ENCODE results near the gene NUMA1.

The NUMA1 gene

GRCh38 chr11:72039031-72039855 lies 41.1 kb downstream of the NUMA1 start:
- ATAC-seq (replicated peaks), result no peak
- Mint-ChIP-seq H3K9me3 (no peaks in the 10 kb centered on the region), H3K36me3 (peaks cover 12 to 21% of the 10 kb centered on the region in 2 donors), H3K27ac (no peak overlapping the region), H3K4me3 (no peak overlapping the region), H3K27me3 (no peaks in the 10 kb centered on the region), H3K4me1 (peaks cover 16 to 25% of the 10 kb centered on the region in 2 donors)
- DNase-seq, result no peak

DNA sequence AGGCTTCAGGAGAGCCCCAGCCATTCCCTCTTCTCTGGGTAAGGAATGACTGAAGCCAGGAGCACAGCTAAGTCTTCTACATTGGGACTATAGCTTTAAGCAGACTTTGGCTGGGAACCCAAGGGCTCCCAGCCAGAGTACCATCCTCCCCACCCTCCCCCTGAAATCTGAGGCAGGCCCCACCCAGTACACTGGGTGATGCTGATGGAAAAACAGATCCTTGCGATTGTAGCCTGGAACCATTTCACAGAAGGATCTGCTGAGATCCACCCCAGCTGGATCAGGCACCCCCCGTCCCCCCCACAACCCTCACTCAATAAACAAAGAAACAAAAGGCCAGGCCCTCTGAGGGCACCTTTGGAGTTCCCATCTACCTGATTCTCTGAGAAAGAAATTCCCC lies 41.9 kb downstream of the NUMA1 start:
- DNase-seq, result no peak
- peaks cover 12 to 21% of the 10 kb centered on the region in 2 donors for H3K36me3 Mint-ChIP-seq
- H3K4me3 Mint-ChIP-seq, result no peak overlapping the region
- H3K27me3 Mint-ChIP-seq, result no peaks in the 10 kb centered on the region
- H3K4me1 Mint-ChIP-seq, result peaks cover 16 to 25% of the 10 kb centered on the region in 2 donors
- no peaks in the 10 kb centered on the region for H3K9me3 Mint-ChIP-seq
- ATAC-seq (replicated peaks), result no peak
- H3K27ac Mint-ChIP-seq, result no peak overlapping the region

GRCh38 chr11:72037554-72038311 lies 42.6 kb downstream of the NUMA1 start:
- Mint-ChIP-seq H3K27ac (no peak overlapping the region), H3K9me3 (no peaks in the 10 kb centered on the region), H3K4me1 (peaks cover 21 to 24% of the 10 kb centered on the region in 2 donors), H3K27me3 (no peaks in the 10 kb centered on the region), H3K36me3 (peaks cover 12 to 17% of the 10 kb centered on the region in 2 donors), H3K4me3 (no peak overlapping the region)
- DNase-seq (no peak), ATAC-seq (replicated peaks) (no peak)

GRCh38 chr11:72036687-72037086 lies 43.7 kb downstream of the NUMA1 start:
- H3K36me3 Mint-ChIP-seq, result peaks cover 12 to 17% of the 10 kb centered on the region in 2 donors
- H3K27ac Mint-ChIP-seq, result peak overlapping the region; percentile 52
- peak overlapping the region in 1 of 2 donors; percentile 8 for H3K4me3 Mint-ChIP-seq
- no peaks in the 10 kb centered on the region for H3K9me3 Mint-ChIP-seq
- H3K4me1 Mint-ChIP-seq, result peaks cover 15 to 21% of the 10 kb centered on the region in 2 donors
- ATAC-seq (replicated peaks) (no peak), DNase-seq (no peak)
- no peaks in the 10 kb centered on the region for H3K27me3 Mint-ChIP-seq

DNA sequence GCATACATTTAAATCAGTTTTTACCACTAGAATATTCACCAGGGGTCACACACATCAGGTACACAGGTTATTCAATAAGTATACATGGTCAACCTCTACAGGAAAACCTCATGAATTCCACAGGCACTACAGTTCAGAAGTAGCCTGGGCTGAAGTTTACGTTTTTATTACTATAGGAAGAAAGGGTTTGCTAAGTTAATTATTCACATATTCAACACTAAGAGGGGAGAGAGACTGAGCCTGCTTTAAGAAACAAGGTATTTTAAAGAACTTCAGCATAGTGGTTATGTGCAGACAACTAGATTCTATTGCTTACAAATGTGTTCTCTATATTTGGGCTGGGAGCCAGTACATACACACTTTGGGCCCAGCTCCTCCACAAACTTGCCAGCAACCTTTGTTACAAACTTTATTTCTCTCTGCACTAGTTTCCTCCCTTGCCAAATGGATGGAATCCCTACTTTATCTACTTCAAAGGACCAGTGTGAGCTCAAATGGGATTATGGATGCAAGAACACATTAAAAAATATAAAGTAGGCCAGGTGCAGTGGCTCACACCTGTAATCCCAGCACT lies 49.8 kb downstream of the NUMA1 start:
- H3K27ac Mint-ChIP-seq, result peak overlapping the region; percentile 59
- H3K4me1 Mint-ChIP-seq, result peaks cover 16 to 44% of the 10 kb centered on the region in 2 donors
- H3K9me3 Mint-ChIP-seq, result no peaks in the 10 kb centered on the region
- no peaks in the 10 kb centered on the region for H3K27me3 Mint-ChIP-seq
- no peak overlapping the region for H3K4me3 Mint-ChIP-seq
- ATAC-seq (replicated peaks) (no peak), DNase-seq (no peak)
- H3K36me3 Mint-ChIP-seq, result peaks cover 21 to 25% of the 10 kb centered on the region in 2 donors

GRCh38 chr11:72026090-72026489 lies 54.3 kb downstream of the NUMA1 start:
- Mint-ChIP-seq H3K27ac (no peak overlapping the region), H3K9me3 (no peaks in the 10 kb centered on the region), H3K36me3 (peaks cover 25 to 32% of the 10 kb centered on the region in 2 donors), H3K4me3 (no peak overlapping the region), H3K27me3 (no peaks in the 10 kb centered on the region), H3K4me1 (peaks cover 18 to 44% of the 10 kb centered on the region in 2 donors)
- ATAC-seq (replicated peaks), result no peak
- no peak for DNase-seq

GRCh38 chr11:72024069-72024754 lies 56.1 kb downstream of the NUMA1 start:
- no peaks in the 10 kb centered on the region for H3K27me3 Mint-ChIP-seq
- DNase-seq, result no peak
- no peak for ATAC-seq (replicated peaks)
- H3K4me3 Mint-ChIP-seq, result no peak overlapping the region
- H3K9me3 Mint-ChIP-seq, result no peaks in the 10 kb centered on the region
- peaks cover 17 to 33% of the 10 kb centered on the region in 2 donors for H3K4me1 Mint-ChIP-seq
- H3K36me3 Mint-ChIP-seq, result peaks cover 33 to 35% of the 10 kb centered on the region in 2 donors
- H3K27ac Mint-ChIP-seq, result peak overlapping the region; percentile 33

DNA sequence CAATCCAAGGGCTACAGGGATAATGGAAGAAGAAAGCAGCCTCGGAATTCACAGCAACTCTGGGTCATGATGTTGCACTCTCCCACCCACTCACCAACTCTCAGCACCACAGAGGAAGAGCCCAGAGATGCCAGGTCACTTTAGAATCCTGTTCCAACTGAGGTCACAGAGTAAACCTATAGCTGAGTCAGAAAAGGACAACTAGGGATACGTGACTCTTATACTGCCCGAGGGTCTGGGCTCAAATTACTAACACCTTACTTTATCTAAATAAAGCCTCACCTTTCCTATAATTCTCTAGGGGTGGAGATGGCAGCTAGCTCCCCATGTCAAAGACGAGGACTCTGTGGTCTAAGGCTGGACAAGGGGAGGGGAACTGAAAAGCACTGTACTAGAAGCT lies 57.0 kb downstream of the NUMA1 start:
- H3K4me3 Mint-ChIP-seq, result no peak overlapping the region
- H3K27ac Mint-ChIP-seq, result no peak overlapping the region
- H3K4me1 Mint-ChIP-seq, result peaks cover 12 to 25% of the 10 kb centered on the region in 2 donors
- H3K27me3 Mint-ChIP-seq, result no peaks in the 10 kb centered on the region
- ATAC-seq (replicated peaks) (no peak), DNase-seq (no peak)
- H3K36me3 Mint-ChIP-seq, result peaks cover 36 to 39% of the 10 kb centered on the region in 2 donors
- H3K9me3 Mint-ChIP-seq, result no peaks in the 10 kb centered on the region

DNA sequence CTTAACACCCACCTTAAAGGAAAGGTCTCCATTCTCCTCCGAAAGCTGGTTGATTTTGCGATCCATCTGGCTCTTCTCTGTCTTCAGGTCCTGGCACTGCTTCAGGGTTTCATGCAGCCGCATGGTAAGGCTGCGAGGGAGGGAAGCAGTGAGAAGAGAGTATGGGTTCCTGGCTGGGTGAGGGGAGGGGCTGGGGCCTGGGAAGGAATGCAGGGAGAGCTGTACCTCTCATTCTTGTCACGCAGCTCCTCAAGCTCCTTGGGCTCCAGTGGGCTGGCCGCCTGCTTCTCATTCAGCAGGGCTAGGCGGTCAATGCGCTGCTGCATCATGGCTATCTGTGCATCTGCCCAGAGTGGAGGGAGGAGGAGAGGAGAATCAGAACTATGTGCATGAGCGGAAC lies 62.2 kb downstream of the NUMA1 start:
- peak overlapping the region; percentile 38 for H3K27ac Mint-ChIP-seq
- ATAC-seq (replicated peaks) (no peak), DNase-seq (no peak)
- no peaks in the 10 kb centered on the region for H3K27me3 Mint-ChIP-seq
- H3K36me3 Mint-ChIP-seq, result peaks cover 69 to 80% of the 10 kb centered on the region in 2 donors
- H3K9me3 Mint-ChIP-seq, result no peaks in the 10 kb centered on the region
- peak overlapping the region in 1 of 2 donors; percentile 17 for H3K4me3 Mint-ChIP-seq
- H3K4me1 Mint-ChIP-seq, result peaks cover 4 to 22% of the 10 kb centered on the region in 2 donors

- Mint-ChIP-seq H3K4me3 (no peak overlapping the region), H3K27ac (peak overlapping the region; percentile 76), H3K36me3 (peaks cover 68 to 82% of the 10 kb centered on the region in 2 donors), H3K4me1 (peaks cover 6 to 36% of the 10 kb centered on the region in 2 donors), H3K9me3 (no peaks in the 10 kb centered on the region), H3K27me3 (no peaks in the 10 kb centered on the region)
- ATAC-seq (replicated peaks) (peak; percentile 45 to 47), DNase-seq (no peak)
Measured at GRCh38 chr11:72015511-72016061, 64.8 kb downstream of the NUMA1 start.

DNA sequence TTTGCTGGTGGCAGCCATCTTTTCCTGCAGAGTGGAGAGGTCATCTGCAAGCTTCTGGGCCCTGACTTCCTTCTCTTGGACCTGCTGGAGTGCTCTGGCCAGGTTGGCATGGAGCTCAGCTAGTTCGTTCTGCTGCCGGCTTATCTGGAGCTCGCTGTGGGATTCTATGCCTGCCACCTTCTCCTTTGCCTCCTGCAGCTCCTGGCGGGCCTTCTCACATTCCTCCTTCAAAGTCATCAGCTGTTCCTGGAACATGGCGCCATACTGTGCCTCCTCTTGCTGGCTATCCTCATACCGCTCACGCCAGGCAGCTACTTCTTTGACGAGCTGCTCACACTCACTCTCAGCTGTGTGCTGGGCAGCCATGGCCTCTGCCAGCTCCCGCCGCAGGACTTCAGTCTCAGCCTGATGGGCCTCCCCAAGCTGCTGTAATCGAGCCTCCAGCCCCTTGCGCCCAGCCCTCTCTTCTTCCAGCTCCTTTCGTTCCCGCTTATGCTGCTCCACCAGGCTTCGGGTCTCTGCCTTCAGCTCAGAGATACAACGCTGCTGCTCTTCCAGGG lies 65.5 kb downstream of the NUMA1 start:
- Mint-ChIP-seq H3K27ac (peak overlapping the region; percentile 76), H3K27me3 (no peaks in the 10 kb centered on the region), H3K9me3 (no peaks in the 10 kb centered on the region), H3K36me3 (peaks cover 62 to 78% of the 10 kb centered on the region in 2 donors), H3K4me3 (no peak overlapping the region), H3K4me1 (peaks cover 6 to 36% of the 10 kb centered on the region in 2 donors)
- DNase-seq, result no peak
- ATAC-seq (replicated peaks), result no peak

DNA sequence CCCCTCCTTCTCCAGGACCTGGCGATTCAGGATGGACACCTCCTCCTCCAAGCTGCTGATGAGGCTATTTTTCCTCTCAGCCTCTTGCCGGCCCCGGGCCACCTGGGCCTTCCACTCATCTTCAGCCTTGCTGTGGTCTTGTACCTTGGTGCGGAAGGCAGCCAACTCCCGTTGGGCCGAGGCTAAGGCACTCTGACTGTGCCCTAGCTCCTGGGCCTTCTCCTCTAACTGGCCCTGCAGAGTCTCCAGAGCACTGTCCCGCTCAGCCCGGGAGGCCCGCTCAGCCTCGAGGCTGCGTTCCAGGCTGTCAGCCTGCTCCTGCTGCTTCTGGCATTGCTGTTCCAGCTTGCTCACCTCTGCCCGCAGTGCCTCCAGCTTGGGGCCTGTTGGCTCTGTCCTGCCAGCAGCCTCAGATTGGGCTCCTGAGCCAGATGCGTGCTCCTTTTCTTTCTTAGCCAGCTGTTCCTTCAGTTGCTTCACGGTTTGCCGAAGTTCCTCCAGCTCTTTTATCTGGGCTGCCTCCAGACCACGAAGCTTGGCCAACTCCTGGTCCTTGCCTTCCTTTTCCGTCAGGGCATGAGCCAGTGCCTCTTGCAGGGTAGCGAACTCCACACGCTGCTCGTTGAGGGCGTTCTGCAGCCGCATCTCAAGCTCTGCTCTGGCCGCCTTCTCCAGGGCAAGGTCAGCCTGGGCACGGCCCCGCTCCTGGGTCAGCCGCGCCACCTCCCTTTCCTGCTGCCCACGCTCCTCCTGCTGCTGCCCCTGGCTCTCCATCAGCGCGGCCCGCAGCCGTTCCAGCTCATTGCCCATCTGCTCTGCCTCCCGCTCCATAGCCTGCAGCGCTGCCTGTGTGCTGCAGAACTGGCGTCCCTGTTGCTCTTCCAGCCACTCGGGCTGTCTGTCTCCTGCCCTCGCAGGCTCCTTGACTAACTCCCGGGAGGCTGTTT lies 66.3 kb downstream of the NUMA1 start:
- no peak for DNase-seq

More for the DNA sequence above, 66.3 kb downstream of the NUMA1 start:
- Mint-ChIP-seq H3K4me3 (no peak overlapping the region), H3K27me3 (no peaks in the 10 kb centered on the region), H3K27ac (peak overlapping the region; percentile 93), H3K36me3 (peaks cover 56 to 77% of the 10 kb centered on the region in 2 donors), H3K4me1 (peaks cover 6 to 36% of the 10 kb centered on the region in 2 donors), H3K9me3 (no peaks in the 10 kb centered on the region)
- no peak for ATAC-seq (replicated peaks)

Data from stimulated activated naive B cell treated with anti-CD40 and anti-IgM and Interleukin-4, amounts not matched to agents 10 μg/mL and 1 μg/mL and 100 μg/mL, for 72 hours (primary cell).